Ascending aorta (tissue), 2 donors: Measurements from ENCODE around the gene ABLIM3. TPM values are rescaled to one million over a fixed set of nuclear protein-coding genes. Genes with fewer than 3 reads are reported as not detected.

Source experiments
- DNase-seq, 2 donors: peaks; one replicate each; pipeline ENCODE4 v3.0.0-alpha.2; 2019; ENCODE audit warnings: low spot score in 2 of 2
- H3K27ac ChIP-seq, 2 donors: fragments of 200-600 bp; sonication (generic); one replicate each; pipeline ENCODE4 v1.5.1; 2016 to 2017; ENCODE audit warnings: mild to moderate bottlenecking in 1 of 2
- H3K27me3 ChIP-seq: fragments of 200-600 bp; sonication (generic); one replicate; pipeline ENCODE4 v1.5.1; 2017
- H3K36me3 ChIP-seq, 2 donors: fragments of 200-600 bp; sonication (generic); one replicate each; pipeline ENCODE4 v1.5.1; 2016
- H3K4me1 ChIP-seq, 2 donors: fragments of 200-600 bp; sonication (generic); one replicate each; pipeline ENCODE4 v1.5.1; 2016 to 2017; ENCODE audit warnings: mild to moderate bottlenecking in 1 of 2
- H3K4me3 ChIP-seq, 2 donors: fragments of 200-600 bp; sonication (generic); one replicate each; pipeline ENCODE4 v1.5.1; 2016 to 2017; ENCODE audit warnings: mild to moderate bottlenecking in 1 of 2
- H3K9me3 ChIP-seq, 2 donors: fragments of 200-600 bp; sonication (generic); one replicate each; pipeline ENCODE4 v1.5.1; 2016
- intact Hi-C: fragments of 100-400 bp; cut with DNase I; formaldehyde crosslinking; loops from one replicate; pipeline ENCODE4 v1.15.1; 2023
- total RNA-seq: library from RNA; depleted of rRNA; stranded (reverse); fragments of >200 nt; gene quantifications from one replicate; pipeline ENCODE4 v1.1.0, GENCODE V29; 2016
- TF ChIP-seq, protein P1 (sequence below), 3 experiments: fragments of 200-600 bp in 2 of 3; fragments of 450-650 bp in 1 of 3; sonication (generic) in 2 of 3; IDR thresholded peaks; one replicate each; pipeline ENCODE4 v1.5.1; 2016 to 2019; ENCODE audit warnings: antibody characterized with exemption in 3 of 3, mild to moderate bottlenecking in 1 of 3, moderate library complexity in 1 of 3

ABLIM3 gene
- total RNA-seq, 1 donor from 2014 or later = 25.8 TPM

DNA sequence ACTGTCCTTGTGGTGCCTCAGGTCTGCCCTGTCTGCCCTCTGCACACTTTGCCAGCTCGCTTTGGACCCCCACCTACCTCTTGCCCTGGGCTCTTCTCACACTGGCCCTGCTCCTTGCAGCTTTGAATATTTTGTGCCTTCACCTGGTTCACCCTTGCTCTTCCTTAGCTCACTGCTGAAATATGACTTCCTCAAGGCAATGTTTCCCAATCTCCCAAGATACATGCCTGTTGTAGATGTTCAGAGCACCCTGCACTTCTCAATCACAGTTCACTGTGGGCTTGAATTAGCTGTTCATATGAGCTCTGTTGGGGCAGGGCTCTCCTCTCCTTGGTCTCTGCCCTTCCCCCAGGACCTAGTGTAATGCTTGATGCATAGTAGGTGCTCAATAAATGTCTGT lies 138.4 kb downstream of the ABLIM3 start:
- H3K4me3 ChIP-seq = no peak overlapping the region
- no peaks in the 10 kb centered on the region for H3K27me3 ChIP-seq
- intact Hi-C loops = no loop called here
- no peak for DNase-seq
- H3K27ac ChIP-seq = no peak overlapping the region
- no peaks in the 10 kb centered on the region for H3K36me3 ChIP-seq
- TF ChIP-seq, protein P1, sequence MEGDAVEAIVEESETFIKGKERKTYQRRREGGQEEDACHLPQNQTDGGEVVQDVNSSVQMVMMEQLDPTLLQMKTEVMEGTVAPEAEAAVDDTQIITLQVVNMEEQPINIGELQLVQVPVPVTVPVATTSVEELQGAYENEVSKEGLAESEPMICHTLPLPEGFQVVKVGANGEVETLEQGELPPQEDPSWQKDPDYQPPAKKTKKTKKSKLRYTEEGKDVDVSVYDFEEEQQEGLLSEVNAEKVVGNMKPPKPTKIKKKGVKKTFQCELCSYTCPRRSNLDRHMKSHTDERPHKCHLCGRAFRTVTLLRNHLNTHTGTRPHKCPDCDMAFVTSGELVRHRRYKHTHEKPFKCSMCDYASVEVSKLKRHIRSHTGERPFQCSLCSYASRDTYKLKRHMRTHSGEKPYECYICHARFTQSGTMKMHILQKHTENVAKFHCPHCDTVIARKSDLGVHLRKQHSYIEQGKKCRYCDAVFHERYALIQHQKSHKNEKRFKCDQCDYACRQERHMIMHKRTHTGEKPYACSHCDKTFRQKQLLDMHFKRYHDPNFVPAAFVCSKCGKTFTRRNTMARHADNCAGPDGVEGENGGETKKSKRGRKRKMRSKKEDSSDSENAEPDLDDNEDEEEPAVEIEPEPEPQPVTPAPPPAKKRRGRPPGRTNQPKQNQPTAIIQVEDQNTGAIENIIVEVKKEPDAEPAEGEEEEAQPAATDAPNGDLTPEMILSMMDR (IDR thresholded peaks at IDR 0.05) = no peak
- H3K4me1 ChIP-seq = no peaks in the 10 kb centered on the region
- H3K9me3 ChIP-seq = no peaks in the 10 kb centered on the region

GRCh38 chr5:149280124-149280523 lies 138.8 kb downstream of the ABLIM3 start:
- H3K27me3 ChIP-seq = no peaks in the 10 kb centered on the region
- H3K36me3 ChIP-seq = no peaks in the 10 kb centered on the region
- no peak overlapping the region for H3K27ac ChIP-seq
- no peaks in the 10 kb centered on the region for H3K4me1 ChIP-seq
- no peak for DNase-seq
- no peak overlapping the region for H3K4me3 ChIP-seq
- TF ChIP-seq, protein P1 (IDR thresholded peaks at IDR 0.05) = no peak
- no peaks in the 10 kb centered on the region for H3K9me3 ChIP-seq
- intact Hi-C loops = no loop called here

DNA sequence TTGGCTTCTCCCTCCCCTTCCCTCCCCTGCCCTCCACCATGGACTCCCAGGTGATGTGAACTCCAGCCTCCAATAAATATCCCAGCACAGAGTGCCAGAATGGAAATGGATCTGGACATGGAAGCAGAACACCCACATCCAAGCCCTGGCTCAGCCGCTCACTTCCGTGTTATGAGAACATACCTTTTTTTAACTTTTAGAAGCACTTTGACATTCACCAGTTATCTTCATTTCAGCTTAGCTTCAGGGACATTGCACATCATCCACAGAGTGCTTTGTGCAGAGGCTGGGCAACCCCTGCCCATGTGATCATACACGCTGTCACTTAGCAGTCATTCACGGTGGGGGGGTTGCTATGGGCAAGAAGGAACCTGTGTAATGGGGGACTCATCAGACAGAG lies 139.5 kb downstream of the ABLIM3 start:
- no peaks in the 10 kb centered on the region for H3K27me3 ChIP-seq
- no peaks in the 10 kb centered on the region for H3K36me3 ChIP-seq
- TF ChIP-seq, protein P1 (IDR thresholded peaks at IDR 0.05) = no peak
- H3K9me3 ChIP-seq = no peaks in the 10 kb centered on the region
- intact Hi-C loops = no loop called here
- no peak overlapping the region for H3K27ac ChIP-seq
- DNase-seq = no peak
- H3K4me1 ChIP-seq = no peaks in the 10 kb centered on the region
- no peak overlapping the region for H3K4me3 ChIP-seq

GRCh38 chr5:149282027-149282965 lies 141.0 kb downstream of the ABLIM3 start:
- TF ChIP-seq, protein P1 (IDR thresholded peaks at IDR 0.05) = no peak
- Histone ChIP-seq H3K27ac (no peak overlapping the region), H3K4me1 (no peaks in the 10 kb centered on the region), H3K9me3 (no peaks in the 10 kb centered on the region), H3K36me3 (no peaks in the 10 kb centered on the region), H3K27me3 (no peaks in the 10 kb centered on the region), H3K4me3 (no peak overlapping the region)
- no peak for DNase-seq
- intact Hi-C loops = no loop called here

- no peak overlapping the region for H3K4me3 ChIP-seq
- intact Hi-C loops = no loop called here
Observed at GRCh38 chr5:149282966-149283332, 141.7 kb downstream of the ABLIM3 start.

More at GRCh38 chr5:149282966-149283332, 141.7 kb downstream of the ABLIM3 start:
- H3K36me3 ChIP-seq = no peaks in the 10 kb centered on the region
- H3K9me3 ChIP-seq = no peaks in the 10 kb centered on the region
- DNase-seq = no peak
- no peaks in the 10 kb centered on the region for H3K4me1 ChIP-seq
- H3K27ac ChIP-seq = no peak overlapping the region
- TF ChIP-seq, protein P1 (IDR thresholded peaks at IDR 0.05) = no peak
- H3K27me3 ChIP-seq = no peaks in the 10 kb centered on the region
